ENCODE results near the gene XPNPEP1.

XPNPEP1 gene

GRCh38 chr10:109922976-109923921 lies at the start of gene XPNPEP1:
Gene XPNPEP1 (minus strand): TSS chr10:109923511. CDS start chr10:109923433, 78 bp downstream.
- peak; percentile 89 for DNase-seq (ENCODE audit: low read depth)

- no peak for DNase-seq (ENCODE audit: low read depth)
Observed at GRCh38 chr10:109972372-109973001, 49.2 kb upstream of the XPNPEP1 start.

- no peak for DNase-seq (ENCODE audit: low read depth)
Observed at GRCh38 chr10:109971634-109972033, 48.3 kb upstream of the XPNPEP1 start.

GRCh38 chr10:109969760-109970346 lies 46.5 kb upstream of the XPNPEP1 start:
- DNase-seq (ENCODE audit: low read depth): no peak

GRCh38 chr10:109968953-109969759 lies 45.8 kb upstream of the XPNPEP1 start:
- DNase-seq (ENCODE audit: low read depth): no peak

GRCh38 chr10:109967739-109968088 lies 44.4 kb upstream of the XPNPEP1 start:
- no peak for DNase-seq (ENCODE audit: low read depth)

GRCh38 chr10:109966961-109967738 lies 43.8 kb upstream of the XPNPEP1 start:
- peak; percentile 79 for DNase-seq (ENCODE audit: low read depth)

- DNase-seq (ENCODE audit: low read depth): no peak
Observed at GRCh38 chr10:109964318-109964717, 41.0 kb upstream of the XPNPEP1 start.

GRCh38 chr10:109963439-109963838 lies 40.1 kb upstream of the XPNPEP1 start:
- peak; percentile 77 for DNase-seq (ENCODE audit: low read depth)

- peak; percentile 55 for DNase-seq (ENCODE audit: low read depth)
Observed at GRCh38 chr10:109962247-109962646, 38.9 kb upstream of the XPNPEP1 start.

GRCh38 chr10:109961174-109962001 lies 38.1 kb upstream of the XPNPEP1 start:
- peak; percentile 38 for DNase-seq (ENCODE audit: low read depth)

GRCh38 chr10:109960682-109961081 lies 37.4 kb upstream of the XPNPEP1 start:
- DNase-seq (ENCODE audit: low read depth): no peak

- no peak for DNase-seq (ENCODE audit: low read depth)
Observed at GRCh38 chr10:109959259-109960145, 36.2 kb upstream of the XPNPEP1 start.

GRCh38 chr10:109958059-109958458 lies 34.7 kb upstream of the XPNPEP1 start:
- no peak for DNase-seq (ENCODE audit: low read depth)

- DNase-seq (ENCODE audit: low read depth): no peak
Observed at GRCh38 chr10:109957092-109957797, 33.9 kb upstream of the XPNPEP1 start.

- DNase-seq (ENCODE audit: low read depth): peak; percentile 70
Observed at GRCh38 chr10:109956454-109957091, 33.3 kb upstream of the XPNPEP1 start.

- no peak for DNase-seq (ENCODE audit: low read depth)
Observed at GRCh38 chr10:109953766-109954165, 30.5 kb upstream of the XPNPEP1 start.

GRCh38 chr10:109952526-109952925 lies 29.2 kb upstream of the XPNPEP1 start:
- DNase-seq (ENCODE audit: low read depth): no peak
